ENCODE measurements around the gene APH1B. TPM values are rescaled to one million over a fixed set of nuclear protein-coding genes. Genes with fewer than 3 reads are reported as not detected.
A peak's percentile ranks its signal among the peaks of the same experiment; 100 is the strongest.

Gene APH1B
- total RNA-seq, 2 donors from 2014 or later: 20.9 to 21.2 TPM

GRCh38 chr15:63322541-63322940, 45.1 kb downstream of the APH1B start:
- DNase-seq (ENCODE audit: low spot score): no peak
- intact Hi-C loops (cut with DNase I): no loop called here

- intact Hi-C loops (cut with DNase I): no loop called here
Observed at GRCh38 chr15:63323798-63324563, 46.6 kb downstream of the APH1B start.

GRCh38 chr15:63324770-63325169, 47.4 kb downstream of the APH1B start:
- intact Hi-C loops (cut with DNase I): no loop called here
- no peak for DNase-seq (ENCODE audit: low spot score)

More at GRCh38 chr15:63323798-63324563, 46.6 kb downstream of the APH1B start:
- no peak for DNase-seq (ENCODE audit: low spot score)

- no peak for DNase-seq (ENCODE audit: low spot score)
- intact Hi-C loops (cut with DNase I): no loop called here
Observed at GRCh38 chr15:63327648-63328421, 50.4 kb downstream of the APH1B start.

- intact Hi-C loops (cut with DNase I): no loop called here
Observed at GRCh38 chr15:63329567-63330350, 52.4 kb downstream of the APH1B start.

GRCh38 chr15:63330926-63331325, 53.5 kb downstream of the APH1B start:
- intact Hi-C loops (cut with DNase I): no loop called here
- no peak for DNase-seq (ENCODE audit: low spot score)

More at GRCh38 chr15:63329567-63330350, 52.4 kb downstream of the APH1B start:
- DNase-seq (ENCODE audit: low spot score): no peak

- intact Hi-C loops (cut with DNase I): no loop called here
- no peak for DNase-seq (ENCODE audit: low spot score)
Observed at GRCh38 chr15:63331456-63331855, 54.1 kb downstream of the APH1B start.

- intact Hi-C loops (cut with DNase I): no loop called here
Observed at GRCh38 chr15:63332367-63333124, 55.1 kb downstream of the APH1B start.

GRCh38 chr15:63334821-63335220, 57.4 kb downstream of the APH1B start:
- intact Hi-C loops (cut with DNase I): no loop called here
- DNase-seq (ENCODE audit: low spot score): no peak

More at GRCh38 chr15:63332367-63333124, 55.1 kb downstream of the APH1B start:
- no peak for DNase-seq (ENCODE audit: low spot score)

GRCh38 chr15:63335543-63336240, 58.3 kb downstream of the APH1B start:
- intact Hi-C loops (cut with DNase I): no loop called here
- no peak for DNase-seq (ENCODE audit: low spot score)

- no peak for DNase-seq (ENCODE audit: low spot score)
- intact Hi-C loops (cut with DNase I): no loop called here
Observed at GRCh38 chr15:63337046-63337445, 59.6 kb downstream of the APH1B start.

GRCh38 chr15:63338170-63338569, 60.8 kb downstream of the APH1B start:
- DNase-seq (ENCODE audit: low spot score): no peak
- intact Hi-C loops (cut with DNase I): no loop called here

- DNase-seq (ENCODE audit: low spot score): no peak
Observed at GRCh38 chr15:63339006-63339766, 61.8 kb downstream of the APH1B start.

GRCh38 chr15:63339836-63340235, 62.4 kb downstream of the APH1B start:
- DNase-seq (ENCODE audit: low spot score): no peak
- intact Hi-C loops (cut with DNase I): no loop called here

More at GRCh38 chr15:63339006-63339766, 61.8 kb downstream of the APH1B start:
- intact Hi-C loops (cut with DNase I): no loop called here

GRCh38 chr15:63340353-63340752, 62.9 kb downstream of the APH1B start:
- DNase-seq (ENCODE audit: low spot score): peak; percentile 12
- intact Hi-C loops (cut with DNase I): no loop called here

- intact Hi-C loops (cut with DNase I): no loop called here
- DNase-seq (ENCODE audit: low spot score): no peak
Observed at GRCh38 chr15:63340878-63341277, 63.5 kb downstream of the APH1B start.

- intact Hi-C loops (cut with DNase I): no loop called here
- peak; percentile 15 for DNase-seq (ENCODE audit: low spot score)
Observed at GRCh38 chr15:63341898-63342297, 64.5 kb downstream of the APH1B start.

All from posterior vena cava (tissue), 2 donors.